ENCODE results near the gene EFNA3.

EFNA3 gene

DNA sequence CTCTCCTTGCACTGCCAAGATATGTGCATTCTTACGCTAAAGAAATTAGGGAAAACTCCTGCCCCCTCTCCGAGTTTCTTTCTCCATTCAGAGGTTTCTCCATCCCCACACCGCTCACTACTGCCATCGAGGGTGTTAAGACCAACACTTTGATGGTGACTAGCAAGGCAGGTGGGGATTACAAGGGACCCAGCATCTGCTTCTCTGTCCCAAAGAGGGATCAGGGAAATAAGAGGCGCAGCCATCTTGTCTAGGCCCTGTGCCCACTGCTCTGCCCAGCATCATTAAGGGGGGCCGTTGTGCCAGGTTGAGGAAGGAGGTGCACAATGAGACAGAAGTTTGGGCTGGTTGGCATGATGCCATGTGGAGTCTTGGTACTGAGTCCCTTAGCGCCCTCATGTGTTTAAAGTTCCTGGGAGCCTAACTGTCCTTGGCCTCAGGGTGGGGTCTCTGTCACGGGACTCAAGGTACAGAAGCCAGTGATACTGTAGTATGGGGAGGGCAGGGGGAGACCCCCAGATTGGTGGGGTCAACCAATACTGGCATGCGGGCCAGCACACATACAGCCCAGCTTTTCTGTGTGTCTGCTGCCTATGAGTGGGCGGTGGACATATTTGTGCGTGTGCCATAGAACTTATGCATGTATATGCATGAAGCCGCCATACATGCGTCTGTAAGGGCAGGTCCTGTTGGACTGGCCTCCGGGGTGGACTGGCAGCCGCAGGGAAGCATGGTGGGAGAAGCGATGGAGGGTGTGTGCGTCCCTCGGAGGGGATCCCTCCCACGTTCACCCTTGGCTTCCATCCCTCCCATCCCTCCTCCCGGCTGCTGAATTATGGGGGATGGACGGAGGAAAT is 5.5 kb downstream of the EFNA3 start:
- DNase-seq (ENCODE audit: low spot score) = no peak

DNA sequence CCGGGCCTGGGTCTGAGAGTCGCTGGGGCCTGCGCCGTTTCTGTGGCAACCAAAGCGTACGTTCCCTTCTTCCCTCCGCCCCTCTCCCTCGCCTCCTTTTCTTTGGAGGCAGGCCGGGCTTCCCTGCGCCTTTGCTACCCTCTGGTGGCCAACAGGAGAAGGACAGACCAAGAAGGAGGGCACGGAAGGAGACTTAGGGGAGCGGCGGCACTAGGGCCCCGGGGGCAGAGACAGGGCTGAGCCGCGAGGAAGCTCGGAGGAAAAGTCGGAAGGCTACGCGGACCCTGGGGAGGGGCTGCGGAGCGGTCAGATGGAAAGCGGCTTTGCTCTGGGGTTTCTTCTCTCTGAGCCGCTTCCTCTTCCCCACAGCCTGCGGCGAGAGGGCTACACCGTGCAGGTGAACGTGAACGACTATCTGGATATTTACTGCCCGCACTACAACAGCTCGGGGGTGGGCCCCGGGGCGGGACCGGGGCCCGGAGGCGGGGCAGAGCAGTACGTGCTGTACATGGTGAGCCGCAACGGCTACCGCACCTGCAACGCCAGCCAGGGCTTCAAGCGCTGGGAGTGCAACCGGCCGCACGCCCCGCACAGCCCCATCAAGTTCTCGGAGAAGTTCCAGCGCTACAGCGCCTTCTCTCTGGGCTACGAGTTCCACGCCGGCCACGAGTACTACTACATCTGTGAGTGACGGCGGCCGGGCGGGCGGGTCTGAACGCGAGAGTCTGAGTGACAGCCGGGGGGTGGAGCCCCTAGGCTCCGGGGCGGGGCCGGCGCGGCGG is 6.3 kb downstream of the EFNA3 start:
- DNase-seq (ENCODE audit: low spot score) = peak; percentile 98

DNA sequence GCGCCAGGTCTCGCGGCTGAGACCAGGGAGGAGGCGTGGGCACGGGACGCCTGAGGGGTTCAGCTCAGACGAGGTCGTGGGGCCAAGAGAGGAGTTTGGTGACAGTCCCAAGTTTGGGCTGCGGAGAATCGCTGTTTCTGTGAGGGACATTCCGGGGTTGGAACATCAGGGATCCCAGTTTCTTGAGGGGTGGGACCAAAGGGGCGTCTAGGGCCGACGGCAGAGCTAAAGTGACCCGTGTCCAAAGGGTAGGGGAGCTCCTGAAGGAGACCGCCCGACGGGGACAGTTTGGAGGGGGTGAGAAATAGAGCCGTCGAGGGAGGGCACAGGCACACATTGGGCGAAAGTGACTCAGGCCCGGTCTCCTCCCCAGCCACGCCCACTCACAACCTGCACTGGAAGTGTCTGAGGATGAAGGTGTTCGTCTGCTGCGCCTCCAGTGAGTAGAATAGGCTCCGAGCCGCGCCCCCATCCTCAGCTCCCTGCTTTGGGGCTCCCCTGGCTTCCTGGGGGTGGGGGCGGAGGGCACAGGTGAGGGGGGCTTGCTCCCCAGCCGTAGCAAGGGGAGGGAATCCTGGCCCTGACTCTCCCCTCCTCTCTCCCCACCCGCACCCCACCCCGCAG is 7.0 kb downstream of the EFNA3 start:
- peak; percentile 62 for DNase-seq (ENCODE audit: low spot score)

DNA sequence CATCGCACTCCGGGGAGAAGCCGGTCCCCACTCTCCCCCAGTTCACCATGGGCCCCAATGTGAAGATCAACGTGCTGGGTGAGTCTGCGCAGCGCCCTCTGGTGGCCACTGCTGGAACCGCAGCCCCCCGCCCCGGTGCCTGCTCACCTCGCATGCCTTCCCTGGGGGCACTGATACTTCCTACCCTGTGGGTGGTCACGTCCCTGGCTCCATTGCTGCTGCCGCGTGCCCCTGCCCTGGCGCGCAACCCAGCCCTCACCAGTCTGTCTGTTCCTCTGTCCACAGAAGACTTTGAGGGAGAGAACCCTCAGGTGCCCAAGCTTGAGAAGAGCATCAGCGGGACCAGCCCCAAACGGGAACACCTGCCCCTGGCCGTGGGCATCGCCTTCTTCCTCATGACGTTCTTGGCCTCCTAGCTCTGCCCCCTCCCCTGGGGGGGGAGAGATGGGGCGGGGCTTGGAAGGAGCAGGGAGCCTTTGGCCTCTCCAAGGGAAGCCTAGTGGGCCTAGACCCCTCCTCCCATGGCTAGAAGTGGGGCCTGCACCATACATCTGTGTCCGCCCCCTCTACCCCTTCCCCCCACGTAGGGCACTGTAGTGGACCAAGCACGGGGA is 7.6 kb downstream of the EFNA3 start:
- DNase-seq (ENCODE audit: low spot score) = peak; percentile 82

DNA sequence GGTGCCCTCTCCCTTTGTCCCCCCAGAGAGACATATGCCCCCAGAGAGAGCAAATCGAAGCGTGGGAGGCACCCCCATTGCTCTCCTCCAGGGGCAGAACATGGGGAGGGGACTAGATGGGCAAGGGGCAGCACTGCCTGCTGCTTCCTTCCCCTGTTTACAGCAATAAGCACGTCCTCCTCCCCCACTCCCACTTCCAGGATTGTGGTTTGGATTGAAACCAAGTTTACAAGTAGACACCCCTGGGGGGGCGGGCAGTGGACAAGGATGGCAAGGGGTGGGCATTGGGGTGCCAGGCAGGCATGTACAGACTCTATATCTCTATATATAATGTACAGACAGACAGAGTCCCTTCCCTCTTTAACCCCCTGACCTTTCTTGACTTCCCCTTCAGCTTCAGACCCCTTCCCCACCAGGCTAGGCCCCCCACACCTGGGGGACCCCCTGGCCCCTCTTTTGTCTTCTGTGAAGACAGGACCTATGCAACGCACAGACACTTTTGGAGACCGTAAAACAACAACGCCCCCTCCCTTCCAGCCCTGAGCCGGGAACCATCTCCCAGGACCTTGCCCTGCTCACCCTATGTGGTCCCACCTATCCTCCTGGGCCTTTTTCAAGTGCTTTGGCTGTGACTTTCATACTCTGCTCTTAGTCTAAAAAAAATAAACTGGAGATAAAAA is 8.4 kb downstream of the EFNA3 start:
- no peak for DNase-seq (ENCODE audit: low spot score)

DNA sequence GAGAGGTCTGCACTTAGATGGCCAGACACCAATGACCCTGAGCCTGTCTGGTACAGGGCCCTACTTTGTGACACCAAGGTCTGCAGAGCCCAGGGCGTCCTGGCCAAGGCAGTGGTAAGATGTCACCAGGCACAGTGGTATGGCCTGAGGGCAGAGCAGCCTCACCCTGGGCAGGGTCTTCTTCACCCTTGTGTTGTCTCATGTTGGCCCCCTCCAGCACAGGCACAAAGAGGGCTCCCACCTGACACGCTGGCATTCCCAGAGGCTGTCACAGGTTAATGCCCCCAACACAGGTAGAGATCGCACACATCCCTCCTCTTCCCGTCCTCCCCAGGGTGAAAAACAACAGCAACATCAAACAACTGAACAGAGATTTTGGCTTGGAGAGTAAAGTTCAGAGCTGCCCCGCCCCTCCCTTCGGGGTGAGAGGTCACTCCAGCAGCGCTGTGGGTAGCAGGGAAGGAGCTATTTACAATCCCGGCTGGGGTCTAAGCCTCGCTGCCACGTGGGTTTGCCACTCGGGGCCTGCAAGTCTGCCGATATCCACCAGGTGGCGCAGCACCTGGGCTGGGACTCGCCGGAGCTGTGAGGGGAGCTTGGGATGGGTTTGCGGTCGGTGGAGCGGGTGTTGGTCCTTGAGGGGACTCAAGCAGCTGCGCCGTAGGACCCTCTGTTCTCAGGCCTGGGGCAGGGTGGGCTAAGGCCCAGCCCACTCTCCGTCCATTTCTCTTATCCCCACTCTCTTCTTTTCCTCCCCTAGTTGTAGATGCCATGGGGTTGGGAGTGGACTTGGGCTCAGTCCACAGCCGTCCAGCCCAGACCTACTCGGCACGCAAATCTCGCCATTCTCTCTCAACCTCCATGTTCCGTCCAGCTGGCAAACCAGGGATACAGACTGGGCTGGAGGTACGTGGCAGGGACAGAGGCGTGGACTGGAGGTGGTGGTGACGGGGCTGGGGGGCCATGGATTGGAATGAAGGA is 12.7 kb downstream of the EFNA3 start:
- DNase-seq (ENCODE audit: low spot score) = peak; percentile 79

DNA sequence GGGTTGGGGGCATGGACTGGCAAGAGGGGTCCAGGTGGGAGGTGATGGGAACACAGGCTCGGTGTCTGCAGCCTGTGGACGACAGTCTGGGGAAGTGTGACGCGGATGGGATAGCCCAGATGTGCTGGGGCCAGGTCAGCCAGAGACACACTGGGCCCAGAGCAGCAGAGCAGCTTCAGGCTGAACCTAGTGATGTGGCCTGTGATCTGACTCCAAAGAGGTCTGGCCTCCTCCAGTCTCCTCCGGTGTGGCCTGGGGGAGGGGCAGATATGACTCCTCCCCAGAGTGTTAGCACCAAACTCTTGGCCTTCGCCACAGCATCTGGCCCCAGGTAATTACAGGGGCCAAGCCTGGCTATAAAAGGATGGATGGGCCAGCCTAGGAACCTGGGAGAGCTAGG is 13.5 kb downstream of the EFNA3 start:
- DNase-seq (ENCODE audit: low spot score) = no peak

DNA sequence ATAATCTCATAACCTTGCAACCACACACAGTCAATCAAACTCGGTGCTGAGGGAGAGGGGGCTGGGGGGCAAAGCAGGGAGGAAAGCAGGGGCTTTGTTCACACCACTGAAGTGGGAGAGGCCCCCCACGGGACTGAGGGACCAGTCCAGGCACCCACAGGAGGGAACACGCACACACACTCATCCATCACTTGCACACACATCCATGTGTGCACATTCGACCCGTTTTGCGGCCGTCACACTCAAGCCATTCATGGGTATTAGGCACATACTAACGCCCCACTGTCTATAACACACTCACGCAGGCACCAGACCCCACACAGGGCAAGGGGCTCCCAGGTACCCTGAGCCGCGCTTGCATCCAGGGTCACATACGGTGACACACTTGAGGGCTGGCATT is 14.0 kb downstream of the EFNA3 start:
- DNase-seq (ENCODE audit: low spot score) = no peak

DNA sequence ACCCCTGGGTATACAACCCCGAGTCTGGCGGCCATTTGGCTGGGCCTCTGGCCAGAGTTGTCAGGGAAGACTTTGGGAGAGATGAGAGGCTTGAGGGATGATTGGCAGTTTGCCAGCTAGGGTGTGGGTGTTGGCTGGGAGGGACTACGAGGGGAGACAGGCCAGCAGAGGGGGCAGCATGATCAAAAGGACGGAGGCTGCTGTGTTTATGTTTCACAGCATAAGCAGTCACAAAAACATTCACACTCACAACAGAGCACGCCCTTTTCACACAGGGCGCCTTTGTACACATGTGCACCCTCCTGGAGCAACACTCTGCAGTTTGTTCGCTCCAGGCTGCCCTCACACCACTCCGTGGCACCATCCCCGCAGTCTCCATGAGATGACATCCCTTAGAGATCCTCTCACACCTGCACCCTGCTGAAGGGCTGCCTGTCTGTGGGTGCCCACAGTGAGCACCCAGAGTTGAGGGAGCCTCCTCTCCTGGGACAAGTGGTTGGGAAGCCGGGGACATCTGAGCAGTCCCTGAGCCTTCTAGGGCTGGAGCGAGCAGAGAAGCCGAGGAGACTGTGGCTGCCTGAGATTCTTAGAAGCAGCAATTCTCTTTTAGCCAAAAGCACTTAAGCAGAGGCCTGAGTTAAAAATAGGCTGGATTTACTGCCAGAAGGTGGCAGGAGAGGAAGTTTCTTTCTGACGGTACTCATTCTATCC is 15.4 kb downstream of the EFNA3 start:
- no peak for DNase-seq (ENCODE audit: low spot score)

DNA sequence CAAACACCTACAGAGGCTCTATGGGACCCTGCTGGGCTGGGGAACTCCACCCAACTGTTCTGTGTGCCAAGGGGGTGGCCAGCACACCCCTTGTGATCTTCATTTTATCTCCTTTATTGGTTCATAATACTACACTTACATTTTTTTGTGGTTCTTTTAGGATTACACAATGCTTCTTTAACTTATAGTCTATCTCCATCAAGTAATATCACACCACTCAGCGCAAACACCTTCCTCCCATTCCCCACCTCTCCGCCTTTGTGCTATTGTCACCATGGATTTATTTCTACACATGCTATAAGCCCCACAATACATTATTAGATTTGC is 15.9 kb downstream of the EFNA3 start:
- no peak for DNase-seq (ENCODE audit: low spot score)

DNA sequence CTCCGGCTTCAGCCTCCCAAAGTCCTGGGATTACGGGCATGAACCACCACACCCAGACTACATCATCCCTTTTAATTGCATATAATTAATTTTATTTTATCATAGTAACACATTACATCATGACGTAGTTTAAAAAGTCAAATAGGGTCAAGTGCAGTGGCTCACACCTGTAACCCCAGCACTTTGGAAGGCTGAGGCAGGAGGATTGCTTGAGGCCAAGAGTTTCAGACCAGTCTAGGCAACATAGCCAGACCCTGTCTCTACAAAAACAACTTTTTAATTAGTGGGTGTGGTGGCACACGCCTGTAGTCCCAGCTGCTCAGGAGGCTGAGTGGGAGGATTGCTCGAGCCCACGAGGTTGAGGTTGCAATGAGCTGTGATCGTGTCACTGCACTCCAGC is 20.7 kb downstream of the EFNA3 start:
- DNase-seq (ENCODE audit: low spot score) = no peak

DNA sequence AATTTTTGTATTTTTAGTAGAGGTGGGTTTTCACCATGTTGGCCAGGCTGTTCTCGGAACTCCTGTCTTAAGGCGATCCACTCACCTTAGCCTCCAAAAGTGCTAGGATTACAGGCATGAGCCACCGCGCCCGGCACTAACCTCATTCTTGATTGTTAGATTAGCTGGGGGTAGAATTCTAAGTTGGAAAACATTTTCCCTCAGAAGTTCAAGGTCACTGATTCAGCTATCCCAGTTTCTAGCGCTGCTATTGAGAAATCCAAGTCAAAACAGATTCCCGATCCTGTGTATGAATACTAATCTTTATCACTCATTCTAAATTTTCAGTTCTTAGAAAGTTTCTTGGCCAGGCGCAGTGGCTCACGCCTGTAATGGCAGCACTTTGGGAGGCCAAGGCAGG is 24.7 kb downstream of the EFNA3 start:
- no peak for DNase-seq (ENCODE audit: low spot score)

DNA sequence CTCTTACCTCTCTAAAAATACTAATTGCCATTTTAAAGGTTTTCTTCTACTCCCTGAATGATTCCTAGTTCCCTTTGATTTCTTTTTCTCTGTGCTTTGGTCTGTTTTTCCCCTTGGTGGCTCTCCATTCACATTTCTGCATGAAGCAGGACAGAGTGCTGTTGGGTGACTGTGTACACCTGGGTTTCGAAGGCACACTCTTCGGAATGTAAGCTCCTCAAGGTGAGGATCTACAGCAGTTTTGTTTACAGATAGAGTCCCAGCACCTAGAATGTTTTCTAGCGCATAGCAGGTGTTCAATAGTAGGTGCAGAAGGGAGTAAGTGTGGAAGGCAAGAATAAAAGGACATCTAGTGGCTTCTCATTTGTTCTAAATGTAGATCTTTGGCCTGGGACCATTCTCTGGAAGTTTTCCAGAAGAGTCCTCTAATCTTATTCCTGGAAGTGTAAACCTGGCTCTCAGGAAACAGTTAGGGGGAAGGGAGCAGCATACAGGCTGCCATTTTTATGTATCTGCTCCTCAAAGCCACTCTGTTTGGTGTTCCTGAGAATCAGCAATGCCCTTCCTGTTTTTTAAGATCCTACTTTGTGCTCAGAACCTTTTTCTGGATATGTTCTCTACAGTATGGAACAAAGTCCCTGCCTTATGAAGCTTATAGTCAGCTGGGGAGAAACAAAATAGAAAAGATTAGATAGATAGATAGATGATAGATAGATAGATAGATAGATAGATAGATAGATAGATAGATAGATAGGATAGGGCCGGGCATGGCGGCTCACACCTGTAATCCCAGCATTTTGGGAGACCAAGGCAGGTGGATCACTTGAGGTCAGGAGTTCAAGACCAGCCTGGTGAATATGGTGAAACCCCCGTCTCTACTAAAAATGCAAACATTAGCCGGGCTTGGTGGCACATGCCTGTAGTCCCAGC is 26.2 kb downstream of the EFNA3 start:
- DNase-seq (ENCODE audit: low spot score) = no peak

DNA sequence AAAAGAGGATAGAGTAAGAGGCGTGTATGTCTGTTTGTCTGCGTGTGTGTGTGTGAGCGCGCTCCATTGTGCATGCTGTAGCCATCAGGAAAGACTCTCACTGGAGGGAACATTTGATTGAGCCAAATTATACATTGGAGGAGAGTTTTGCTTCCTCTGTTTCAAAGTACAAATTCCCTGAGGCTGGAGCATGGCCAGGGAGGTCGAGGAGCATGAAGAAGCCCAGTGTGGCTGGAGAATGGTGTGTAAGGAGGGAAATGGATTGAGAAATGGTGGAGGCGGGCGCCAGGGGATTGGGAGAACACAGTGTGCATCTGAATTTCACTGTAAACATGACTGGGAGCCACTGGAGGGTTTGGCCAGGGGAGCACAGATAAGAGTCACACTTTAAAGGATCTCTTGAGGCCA is 27.0 kb downstream of the EFNA3 start:
- DNase-seq (ENCODE audit: low spot score) = no peak

DNA sequence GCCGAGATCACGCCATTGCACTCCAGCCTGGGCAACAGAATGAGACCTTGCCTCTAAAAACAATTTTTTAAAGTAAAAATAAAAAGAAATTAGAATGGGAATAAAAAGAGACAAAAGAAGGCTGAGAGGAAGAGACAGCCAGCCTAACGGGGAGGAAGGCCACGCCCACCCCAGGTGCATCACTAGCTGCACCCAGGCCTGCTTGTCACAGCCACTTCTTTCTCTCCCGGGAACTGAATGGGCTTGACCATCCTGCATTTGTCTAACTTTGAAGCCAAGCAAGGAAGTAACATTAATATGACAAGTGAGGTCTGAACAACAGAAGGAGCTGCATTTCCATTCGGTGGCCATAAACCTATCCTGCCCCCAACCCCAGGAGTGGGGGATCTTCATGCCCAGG is 28.2 kb downstream of the EFNA3 start:
- no peak for DNase-seq (ENCODE audit: low spot score)

DNA sequence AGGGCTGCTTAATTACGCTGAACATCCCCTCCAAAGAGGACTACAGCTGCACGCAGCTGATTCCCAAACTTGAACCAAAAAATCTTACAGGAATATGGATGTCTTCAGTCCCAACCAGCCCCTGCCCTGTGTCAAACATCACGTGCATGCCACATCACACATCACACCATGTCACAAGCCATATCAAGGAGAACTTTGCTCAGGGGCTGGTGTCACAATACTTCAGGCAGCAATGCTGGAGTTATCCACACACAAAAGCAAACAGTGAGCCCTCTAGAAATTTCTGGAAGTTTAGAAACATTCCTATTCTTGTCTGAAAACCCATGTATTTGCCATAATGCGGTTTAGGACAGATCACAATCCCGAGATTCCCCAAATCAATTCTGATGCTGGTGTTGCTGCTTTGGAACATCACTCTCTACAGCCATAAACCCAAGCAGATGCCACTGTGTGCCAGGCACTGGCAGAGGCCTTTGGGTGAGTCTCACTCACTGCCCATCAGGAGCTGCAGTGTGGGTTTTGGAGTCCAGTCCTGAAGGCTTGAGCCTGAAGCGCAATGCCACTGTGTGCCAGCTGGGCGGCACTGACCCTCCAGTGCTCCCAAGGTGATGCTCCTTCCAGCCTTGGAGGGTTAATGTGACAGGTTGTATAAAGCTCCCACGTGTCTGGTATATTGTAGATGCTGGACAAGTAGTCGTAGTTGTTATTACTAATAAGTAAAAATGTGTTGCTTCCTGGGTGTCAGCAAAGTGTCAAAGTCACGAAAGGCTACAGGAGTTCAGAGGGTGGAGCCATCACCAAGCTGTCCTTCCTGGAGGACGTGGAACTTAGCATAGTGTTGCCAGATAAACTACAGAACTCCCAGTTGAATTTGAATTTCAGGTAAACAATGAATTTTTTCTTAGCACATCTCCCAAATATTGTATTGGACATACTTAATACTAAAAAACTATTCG is 28.9 kb downstream of the EFNA3 start:
- DNase-seq (ENCODE audit: low spot score) = no peak

DNA sequence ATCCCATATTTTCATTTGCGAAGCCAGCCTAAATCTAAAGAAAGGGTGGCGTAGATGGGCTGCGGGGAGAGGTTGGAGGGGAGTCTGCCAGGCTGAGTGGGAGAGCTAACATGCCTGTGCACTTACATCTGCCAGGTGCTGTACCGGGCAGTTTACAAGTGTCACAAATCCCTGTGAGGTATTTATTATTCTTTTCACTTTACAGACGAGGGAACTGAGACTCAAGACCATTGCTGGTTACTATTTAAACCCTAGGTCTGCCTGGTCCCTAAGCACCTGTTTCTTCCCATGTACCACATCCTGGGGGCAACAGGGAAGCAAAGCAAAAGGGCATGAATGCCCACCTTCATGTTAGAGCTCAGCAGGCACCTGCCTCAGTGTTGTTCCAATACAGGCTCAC is 29.7 kb downstream of the EFNA3 start:
- DNase-seq (ENCODE audit: low spot score) = no peak

DNA sequence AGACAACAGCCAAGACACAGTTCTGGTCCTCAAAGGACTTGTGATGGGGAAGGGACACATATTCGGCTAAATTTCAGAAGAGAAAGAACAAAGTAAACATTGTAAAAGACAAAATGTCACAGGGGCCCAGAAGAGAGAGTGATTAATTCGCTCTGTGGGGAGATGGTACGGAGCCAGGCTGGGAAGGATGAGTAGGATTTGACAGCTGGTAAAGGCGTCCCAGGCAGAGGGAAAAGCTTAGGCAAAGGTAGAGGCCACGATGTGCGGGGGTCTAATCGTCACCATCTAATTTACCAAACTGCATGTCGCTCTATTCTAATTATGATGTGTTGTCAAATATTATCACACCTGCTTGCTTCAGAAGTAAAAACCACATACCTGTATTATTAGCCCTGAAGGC is 31.7 kb downstream of the EFNA3 start:
- DNase-seq (ENCODE audit: low spot score) = no peak
